Psoas muscle (tissue), 8 donors: ENCODE data around the gene FTO. TPM values are rescaled to one million over a fixed set of nuclear protein-coding genes. Genes with fewer than 3 reads are reported as not detected.
"Not testable (repeated sequence)": the region's sequence is repeated elsewhere in the genome, so short reads cannot be mapped to it uniquely, and the experiment has no call there.

Experiments used
- ATAC-seq, 4 donors: fragments of 200-7000 bp; cut with Tn5 transposase; one replicate each; pipeline ENCODE4 v1.9.1; 2020; ENCODE audit warnings: moderate library complexity in 3 of 4, mild to moderate bottlenecking in 2 of 4
- DNase-seq, 2 donors: peaks; one replicate each; pipeline ENCODE4 v3.0.0-alpha.2; 2020
- H3K27ac ChIP-seq: fragments of 200-600 bp; one replicate; pipeline ENCODE4 v1.8.0; 2022
- H3K27me3 ChIP-seq, 3 donors: fragments of 200-600 bp in 1 of 3; one replicate each; pipeline versions ENCODE4 v1.6.1 to v1.8.0; 2013 to 2022; ENCODE audit warnings: low read length in 2 of 3, mild to moderate bottlenecking in 2 of 3, moderate library complexity in 1 of 3; ENCODE audit not compliant: insufficient read depth in 3 of 3
- H3K36me3 ChIP-seq, 2 donors: fragments of 200-600 bp in 1 of 2; one replicate each; pipeline versions ENCODE4 v1.6.1 to v1.8.0; 2013 to 2022; ENCODE audit warnings: low read depth in 1 of 2, mild to moderate bottlenecking in 1 of 2, moderate library complexity in 1 of 2; ENCODE audit not compliant: insufficient read depth in 1 of 2
- H3K4me1 ChIP-seq: fragments of 200-600 bp; one replicate; pipeline ENCODE4 v1.8.0; 2022
- H3K4me3 ChIP-seq: fragments of 200-600 bp; one replicate; pipeline ENCODE4 v1.8.0; 2022; ENCODE audit warnings: mild to moderate bottlenecking
- H3K9me3 ChIP-seq: fragments of 200-600 bp; one replicate; pipeline ENCODE4 v1.8.0; 2022
- WGBS, 3 donors: extraction: QIAGEN DNeasy Blood & Tissue Kit; methylation state at CpG; one replicate each; pipeline versions ENCODE4 v1.1.6 to v1.1.7; 2013; 5-methylcytosine and 5-hydroxymethylcytosine counted together
- intact Hi-C, 2 donors: fragments of 100-400 bp; cut with DNase I; formaldehyde crosslinking; loops; one replicate each; pipeline versions ENCODE4 v1.11.0 to v1.14.2; 2022
- polyA plus RNA-seq, 3 donors: library from polyadenylated mRNA; stranded (reverse); fragments of 200-250 nt; gene quantifications; one replicate each; pipeline ENCODE4 v1.2.3, GENCODE V29; 2013
- total RNA-seq, 4 donors: library from RNA; stranded (reverse); fragmentation: NEBNext Ultra II Directional in 2 of 4; extraction: Animal tissue kit (Norgen Biotek cat#: 25700) in 2 of 4; gene quantifications; one replicate each; pipeline versions ENCODE4 v1.2.1 to v1.2.4, GENCODE V29; 2021 to 2023
- TF ChIP-seq, protein P1 (sequence below): fragments of 200-600 bp; IDR thresholded peaks from one replicate; pipeline ENCODE4 v1.8.0; 2022; ENCODE audit warnings: antibody characterized with exemption
- donor health status: healthy with polysubstance abuse.
- donor health status: DM: no; HTN: no; CAD: no; lungs with moderate emphysema.
- donor health status: Bipolar disorder and iron deficiency.
- donor health status: healthy.
- donor health status: DM: yes; HTN: yes; CAD: no.
- donor health status: DM: no; HTN: no; CAD: no.
- donor health status: DM: no; HTN: no; CAD: no.
- donor health status: DM: yes; HTN: yes; CAD: no.

Gene FTO
- total and polyA plus RNA-seq, 7 donors = 14.2 to 67.6 (median 47.4) TPM

DNA sequence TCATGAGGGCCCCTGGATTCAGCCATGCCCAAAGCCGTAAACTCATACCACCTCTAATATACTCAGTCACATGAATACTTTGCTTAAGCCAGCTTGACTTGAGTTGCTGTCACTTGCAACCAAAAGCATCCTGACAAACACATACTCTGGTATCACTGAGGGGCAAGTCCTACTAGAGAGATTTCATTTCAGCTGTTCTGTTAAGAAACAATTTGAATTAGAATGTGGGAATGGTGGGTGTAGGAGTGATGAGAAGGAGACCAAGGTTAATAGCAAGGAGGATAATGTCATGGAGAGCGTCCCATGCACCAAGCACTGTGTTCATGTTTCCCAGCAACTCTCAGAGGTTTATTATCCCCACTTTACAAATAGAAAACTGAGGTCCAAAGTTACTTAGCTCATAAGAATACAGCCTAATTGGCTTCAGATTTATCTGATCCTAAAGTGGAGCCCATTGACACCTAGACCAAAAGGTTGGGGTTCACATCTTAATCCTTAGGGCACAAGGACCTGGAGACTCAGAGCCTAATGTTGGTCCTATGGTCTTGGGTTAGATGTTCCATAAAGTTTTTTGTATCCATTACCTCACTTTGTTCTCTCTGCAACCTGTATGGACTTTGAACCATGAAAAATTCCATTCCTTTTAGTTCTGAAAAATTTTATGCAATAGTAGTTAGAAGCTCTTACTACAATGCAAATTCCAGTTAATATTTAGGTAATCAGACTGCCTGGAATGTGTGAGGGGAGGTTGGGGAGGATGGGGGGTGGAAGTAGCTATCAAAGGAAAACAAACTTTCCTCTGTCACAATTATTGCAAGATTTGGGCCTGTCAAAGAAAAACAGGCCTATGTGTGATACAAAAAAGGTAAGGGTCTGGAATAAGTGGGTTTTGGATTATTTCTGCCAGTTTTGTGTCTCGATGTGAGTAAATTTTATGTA, 476.7 kb downstream of the FTO start:
- Histone ChIP-seq H3K27ac (no peak overlapping the region), H3K4me3 (no peak overlapping the region), H3K4me1 (no peaks in the 10 kb centered on the region), H3K36me3 (no peaks in the 10 kb centered on the region), H3K9me3 (no peaks in the 10 kb centered on the region), H3K27me3 (no peaks in the 10 kb centered on the region)
- DNase-seq (no peak), ATAC-seq (no peak)
- TF ChIP-seq, protein P1, sequence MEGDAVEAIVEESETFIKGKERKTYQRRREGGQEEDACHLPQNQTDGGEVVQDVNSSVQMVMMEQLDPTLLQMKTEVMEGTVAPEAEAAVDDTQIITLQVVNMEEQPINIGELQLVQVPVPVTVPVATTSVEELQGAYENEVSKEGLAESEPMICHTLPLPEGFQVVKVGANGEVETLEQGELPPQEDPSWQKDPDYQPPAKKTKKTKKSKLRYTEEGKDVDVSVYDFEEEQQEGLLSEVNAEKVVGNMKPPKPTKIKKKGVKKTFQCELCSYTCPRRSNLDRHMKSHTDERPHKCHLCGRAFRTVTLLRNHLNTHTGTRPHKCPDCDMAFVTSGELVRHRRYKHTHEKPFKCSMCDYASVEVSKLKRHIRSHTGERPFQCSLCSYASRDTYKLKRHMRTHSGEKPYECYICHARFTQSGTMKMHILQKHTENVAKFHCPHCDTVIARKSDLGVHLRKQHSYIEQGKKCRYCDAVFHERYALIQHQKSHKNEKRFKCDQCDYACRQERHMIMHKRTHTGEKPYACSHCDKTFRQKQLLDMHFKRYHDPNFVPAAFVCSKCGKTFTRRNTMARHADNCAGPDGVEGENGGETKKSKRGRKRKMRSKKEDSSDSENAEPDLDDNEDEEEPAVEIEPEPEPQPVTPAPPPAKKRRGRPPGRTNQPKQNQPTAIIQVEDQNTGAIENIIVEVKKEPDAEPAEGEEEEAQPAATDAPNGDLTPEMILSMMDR = no peak
- 63 to 98% (median 97%) methylated on average over 3 of the region's 3 CpGs for WGBS, 3 donors
- intact Hi-C loops = no loop called here

DNA sequence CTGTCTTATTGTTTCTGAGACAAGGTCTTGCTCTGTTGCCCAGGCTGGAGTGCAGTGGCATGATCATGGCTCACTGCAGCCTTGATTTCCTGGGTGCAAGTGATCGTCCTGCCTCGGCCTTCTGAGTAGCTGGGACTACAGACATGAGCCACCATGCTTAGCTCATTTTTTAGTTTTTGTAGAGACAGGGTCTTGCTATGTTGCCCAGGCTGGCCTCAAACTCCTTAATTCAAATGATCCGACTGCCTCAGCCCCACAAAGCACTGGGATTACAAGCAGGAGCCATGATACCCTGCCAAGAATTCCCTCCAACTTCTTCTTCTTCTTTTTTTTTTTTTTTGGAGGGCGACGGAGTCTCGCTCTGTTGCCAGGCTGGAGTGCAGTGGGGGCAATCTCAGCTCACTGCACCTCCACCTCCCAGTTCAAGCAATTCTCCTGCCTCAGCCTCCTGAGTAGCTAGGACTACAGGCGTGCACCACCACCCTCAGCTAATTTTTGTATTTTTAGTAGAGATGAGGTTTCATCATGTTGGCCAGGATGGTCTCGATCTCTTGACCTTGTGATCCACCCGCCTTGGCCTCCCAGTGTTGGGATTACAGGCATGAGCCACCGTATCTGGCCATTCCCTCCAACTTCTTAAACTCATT, 477.9 kb downstream of the FTO start:
- H3K4me1 ChIP-seq, H3K36me3 ChIP-seq, ATAC-seq, intact Hi-C loops, H3K9me3 ChIP-seq, H3K4me3 ChIP-seq, DNase-seq, H3K27me3 ChIP-seq, H3K27ac ChIP-seq: not testable (repeated sequence)
- WGBS, 3 donors = 88 to 91% (median 90%) methylated on average over 10 of the region's 10 CpGs

DNA sequence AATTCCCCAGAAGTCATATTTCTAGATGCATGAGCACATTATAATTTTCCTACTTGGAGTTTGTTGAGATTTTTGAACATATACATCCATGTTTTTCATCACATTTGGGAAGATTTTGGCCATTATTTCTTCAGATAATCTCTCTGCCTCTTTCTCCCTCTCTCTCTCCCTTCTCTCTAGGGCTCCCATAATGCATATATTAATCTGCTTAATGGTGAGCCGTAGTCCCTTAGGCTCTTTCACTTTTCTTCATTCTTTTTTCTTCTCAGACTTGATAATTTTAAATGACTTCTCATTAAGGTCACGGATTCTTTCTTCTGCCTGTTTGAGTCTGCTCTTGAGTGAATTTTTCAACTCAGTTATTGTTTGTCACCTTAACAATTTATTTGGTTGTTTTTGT, 481.1 kb downstream of the FTO start:
- no peaks in the 10 kb centered on the region for H3K9me3 ChIP-seq
- H3K27ac ChIP-seq = no peak overlapping the region
- WGBS, 3 donors = 93 to 96% (median 93%) methylated on average over 2 of the region's 2 CpGs
- H3K4me3 ChIP-seq = no peak overlapping the region
- no peak for DNase-seq
- intact Hi-C loops = no loop called here
- H3K4me1 ChIP-seq = no peaks in the 10 kb centered on the region
- no peaks in the 10 kb centered on the region for H3K27me3 ChIP-seq
- no peaks in the 10 kb centered on the region for H3K36me3 ChIP-seq
- ATAC-seq = no peak
- TF ChIP-seq, protein P1 = no peak

DNA sequence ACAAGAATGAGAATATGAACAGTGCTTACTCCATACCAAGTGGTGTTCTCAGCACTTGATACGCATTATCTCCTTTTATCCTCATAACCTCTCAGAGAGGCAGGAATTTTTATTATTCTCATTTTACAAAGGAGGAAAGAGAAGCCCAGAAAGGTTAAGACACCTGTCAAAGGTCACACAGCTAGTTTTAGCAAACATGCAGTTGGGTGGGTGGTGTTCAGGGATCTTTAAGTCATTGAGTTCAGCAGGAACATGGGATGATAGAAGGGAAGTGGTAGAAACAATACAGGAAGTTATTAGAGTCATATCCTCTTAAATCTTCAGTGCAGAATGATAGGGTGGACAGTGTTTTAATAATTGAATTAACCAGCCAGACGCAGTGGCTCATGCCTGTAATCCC, 487.2 kb downstream of the FTO start:
- Histone ChIP-seq H3K4me1 (no peaks in the 10 kb centered on the region), H3K27ac (no peak overlapping the region), H3K27me3 (no peaks in the 10 kb centered on the region), H3K36me3 (no peaks in the 10 kb centered on the region), H3K9me3 (no peaks in the 10 kb centered on the region), H3K4me3 (no peak overlapping the region)
- TF ChIP-seq, protein P1 = no peak
- ATAC-seq (no peak), DNase-seq (no peak)
- intact Hi-C loops = loop anchor here (2.0 to 10.0 kb wide), 4 partner anchors 91 to 744 kb away; partner anchors contain the start of gene IRX5 (in 2 of the 2)
- 82 to 92% (median 82%) methylated on average over 2 of the region's 2 CpGs for WGBS, 3 donors

DNA sequence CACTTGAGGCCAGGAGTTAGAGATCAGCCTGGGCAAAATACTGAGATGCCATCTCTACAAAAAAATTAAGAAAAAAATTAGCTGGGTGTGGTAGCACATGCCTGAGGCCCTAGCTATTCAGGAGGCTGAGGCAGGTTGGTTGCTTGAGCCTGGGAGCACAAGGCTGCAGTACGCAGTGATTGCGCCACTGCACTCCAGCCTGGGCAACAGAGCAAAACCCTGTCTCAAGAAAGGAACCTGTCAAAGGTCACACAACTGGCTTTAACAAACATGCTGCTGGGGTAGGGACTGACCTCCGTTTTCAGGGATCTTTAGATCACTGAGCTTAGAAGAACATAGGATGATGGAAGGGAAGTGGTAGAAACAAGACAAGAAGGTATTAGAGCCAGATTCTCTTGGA, 487.6 kb downstream of the FTO start:
- Histone ChIP-seq H3K36me3 (no peaks in the 10 kb centered on the region), H3K9me3 (no peaks in the 10 kb centered on the region), H3K4me3 (no peak overlapping the region), H3K27ac (no peak overlapping the region), H3K4me1 (no peaks in the 10 kb centered on the region), H3K27me3 (no peaks in the 10 kb centered on the region)
- ATAC-seq (no peak), DNase-seq (no peak)
- TF ChIP-seq, protein P1 = no peak
- WGBS, 3 donors = 73 to 91% (median 82%) methylated on average over 3 of the region's 3 CpGs
- intact Hi-C loops = loop anchor here (2.0 to 10.0 kb wide), 4 partner anchors 91 to 743 kb away; partner anchors contain the start of gene IRX5 (in 2 of the 2)
